HL-60 (cell line): ENCODE data around the gene MDC1.

ENCODE experiments used
- GABPA ChIP-seq: IDR thresholded peaks from 2 replicates; pipeline ENCODE4 v1.6.1; 2012; ENCODE audit warnings: low read depth
- POLR2AphosphoS5 ChIP-seq: IDR thresholded peaks from 2 replicates; pipeline ENCODE4 v1.6.1; 2012; ENCODE audit warnings: low read depth
- TF ChIP-seq, protein P1 (sequence below): IDR thresholded peaks from one replicate; pipeline ENCODE4 v1.5.1; 2011; ENCODE audit warnings: low read length, control low read depth, inconsistent platforms; ENCODE audit not compliant: insufficient read depth

DNA sequence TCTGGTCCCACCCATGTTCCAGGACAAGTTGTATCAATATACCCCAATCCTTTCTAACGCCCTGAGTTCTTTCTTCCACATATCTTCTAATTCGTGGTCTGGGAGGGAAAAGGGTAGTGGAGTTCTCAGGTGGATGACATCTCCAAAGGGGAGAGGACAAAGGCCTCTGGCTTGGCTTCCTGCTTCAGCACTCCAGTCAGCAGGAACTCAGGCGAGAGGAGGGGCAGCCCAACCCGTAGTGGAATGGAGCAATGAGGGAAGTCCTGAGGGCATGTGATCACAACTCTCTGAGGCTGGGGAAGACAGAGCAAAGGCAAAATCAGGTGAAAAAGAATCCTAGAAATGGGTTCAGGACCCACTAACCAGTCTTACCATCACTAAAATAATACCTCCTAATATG, 16.7 kb downstream of the MDC1 start:
- TF ChIP-seq, protein P1, sequence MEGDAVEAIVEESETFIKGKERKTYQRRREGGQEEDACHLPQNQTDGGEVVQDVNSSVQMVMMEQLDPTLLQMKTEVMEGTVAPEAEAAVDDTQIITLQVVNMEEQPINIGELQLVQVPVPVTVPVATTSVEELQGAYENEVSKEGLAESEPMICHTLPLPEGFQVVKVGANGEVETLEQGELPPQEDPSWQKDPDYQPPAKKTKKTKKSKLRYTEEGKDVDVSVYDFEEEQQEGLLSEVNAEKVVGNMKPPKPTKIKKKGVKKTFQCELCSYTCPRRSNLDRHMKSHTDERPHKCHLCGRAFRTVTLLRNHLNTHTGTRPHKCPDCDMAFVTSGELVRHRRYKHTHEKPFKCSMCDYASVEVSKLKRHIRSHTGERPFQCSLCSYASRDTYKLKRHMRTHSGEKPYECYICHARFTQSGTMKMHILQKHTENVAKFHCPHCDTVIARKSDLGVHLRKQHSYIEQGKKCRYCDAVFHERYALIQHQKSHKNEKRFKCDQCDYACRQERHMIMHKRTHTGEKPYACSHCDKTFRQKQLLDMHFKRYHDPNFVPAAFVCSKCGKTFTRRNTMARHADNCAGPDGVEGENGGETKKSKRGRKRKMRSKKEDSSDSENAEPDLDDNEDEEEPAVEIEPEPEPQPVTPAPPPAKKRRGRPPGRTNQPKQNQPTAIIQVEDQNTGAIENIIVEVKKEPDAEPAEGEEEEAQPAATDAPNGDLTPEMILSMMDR: no peak
- TF ChIP-seq POLR2AphosphoS5 (no peak), GABPA (no peak)
